ENCODE results near the gene MAP1S.

MAP1S gene, protein sequence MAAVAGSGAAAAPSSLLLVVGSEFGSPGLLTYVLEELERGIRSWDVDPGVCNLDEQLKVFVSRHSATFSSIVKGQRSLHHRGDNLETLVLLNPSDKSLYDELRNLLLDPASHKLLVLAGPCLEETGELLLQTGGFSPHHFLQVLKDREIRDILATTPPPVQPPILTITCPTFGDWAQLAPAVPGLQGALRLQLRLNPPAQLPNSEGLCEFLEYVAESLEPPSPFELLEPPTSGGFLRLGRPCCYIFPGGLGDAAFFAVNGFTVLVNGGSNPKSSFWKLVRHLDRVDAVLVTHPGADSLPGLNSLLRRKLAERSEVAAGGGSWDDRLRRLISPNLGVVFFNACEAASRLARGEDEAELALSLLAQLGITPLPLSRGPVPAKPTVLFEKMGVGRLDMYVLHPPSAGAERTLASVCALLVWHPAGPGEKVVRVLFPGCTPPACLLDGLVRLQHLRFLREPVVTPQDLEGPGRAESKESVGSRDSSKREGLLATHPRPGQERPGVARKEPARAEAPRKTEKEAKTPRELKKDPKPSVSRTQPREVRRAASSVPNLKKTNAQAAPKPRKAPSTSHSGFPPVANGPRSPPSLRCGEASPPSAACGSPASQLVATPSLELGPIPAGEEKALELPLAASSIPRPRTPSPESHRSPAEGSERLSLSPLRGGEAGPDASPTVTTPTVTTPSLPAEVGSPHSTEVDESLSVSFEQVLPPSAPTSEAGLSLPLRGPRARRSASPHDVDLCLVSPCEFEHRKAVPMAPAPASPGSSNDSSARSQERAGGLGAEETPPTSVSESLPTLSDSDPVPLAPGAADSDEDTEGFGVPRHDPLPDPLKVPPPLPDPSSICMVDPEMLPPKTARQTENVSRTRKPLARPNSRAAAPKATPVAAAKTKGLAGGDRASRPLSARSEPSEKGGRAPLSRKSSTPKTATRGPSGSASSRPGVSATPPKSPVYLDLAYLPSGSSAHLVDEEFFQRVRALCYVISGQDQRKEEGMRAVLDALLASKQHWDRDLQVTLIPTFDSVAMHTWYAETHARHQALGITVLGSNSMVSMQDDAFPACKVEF

DNA sequence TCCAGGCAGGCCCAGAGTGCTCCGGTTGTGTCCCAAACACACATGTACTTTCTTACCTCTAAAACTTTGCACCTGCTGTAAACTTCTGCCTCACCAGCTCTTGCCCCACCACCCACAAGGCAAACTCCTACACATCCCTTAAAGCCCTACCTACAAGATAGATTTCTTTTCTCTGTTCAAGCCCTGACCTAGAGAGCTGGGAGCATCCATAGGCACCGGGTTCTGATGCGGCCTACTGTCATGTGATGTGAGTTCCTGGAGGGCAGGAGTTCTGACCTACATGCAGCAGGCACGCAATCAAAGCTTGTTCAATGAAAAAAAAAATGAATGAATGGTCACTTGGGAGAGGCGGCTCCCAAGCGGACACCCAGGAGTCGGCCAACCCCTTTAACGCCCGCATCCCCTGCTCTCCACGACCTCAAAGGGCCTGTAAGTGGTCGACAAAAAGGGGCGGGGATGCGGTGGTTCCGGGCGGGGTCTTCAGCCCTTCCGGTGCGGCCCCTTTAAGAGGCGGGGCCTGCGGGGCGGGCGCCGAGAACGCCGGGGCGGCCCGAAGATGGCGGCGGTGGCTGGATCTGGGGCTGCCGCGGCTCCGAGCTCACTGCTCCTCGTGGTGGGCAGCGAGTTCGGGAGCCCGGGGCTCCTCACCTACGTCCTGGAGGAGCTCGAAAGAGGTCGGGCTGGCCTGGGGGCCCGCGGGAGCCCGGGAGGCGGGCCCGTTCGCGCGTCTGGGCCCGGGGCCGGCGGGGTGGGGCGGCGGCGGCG, at the start of gene MAP1S:
MAP1S (plus strand) TSS at position 534 of the 765 bp plus-strand sequence; CDS start at position 557, 23 bp downstream.
- no peak for DNase-seq (ENCODE audit: low read depth, low spot score)

DNA sequence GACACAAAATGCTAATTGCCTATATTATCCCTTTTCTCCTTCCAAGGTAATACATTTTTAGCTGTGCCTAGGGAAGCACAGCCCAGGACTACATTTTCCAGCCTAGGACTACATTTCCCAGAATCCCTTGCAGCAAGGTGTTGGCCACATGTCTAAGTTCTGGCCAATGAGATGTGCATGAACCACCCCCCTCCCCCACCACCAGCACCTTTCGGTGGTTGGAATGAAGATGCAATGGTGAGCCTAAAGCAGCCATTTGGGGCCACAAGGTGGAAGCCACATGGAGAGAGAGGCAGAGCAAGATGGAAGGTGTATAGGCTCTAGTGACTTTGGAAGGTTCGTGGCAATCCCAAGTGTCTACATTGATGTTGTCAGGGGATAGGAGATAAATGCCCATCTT, 47.4 kb upstream of the MAP1S start:
- DNase-seq (ENCODE audit: low read depth, low spot score), result no peak

DNA sequence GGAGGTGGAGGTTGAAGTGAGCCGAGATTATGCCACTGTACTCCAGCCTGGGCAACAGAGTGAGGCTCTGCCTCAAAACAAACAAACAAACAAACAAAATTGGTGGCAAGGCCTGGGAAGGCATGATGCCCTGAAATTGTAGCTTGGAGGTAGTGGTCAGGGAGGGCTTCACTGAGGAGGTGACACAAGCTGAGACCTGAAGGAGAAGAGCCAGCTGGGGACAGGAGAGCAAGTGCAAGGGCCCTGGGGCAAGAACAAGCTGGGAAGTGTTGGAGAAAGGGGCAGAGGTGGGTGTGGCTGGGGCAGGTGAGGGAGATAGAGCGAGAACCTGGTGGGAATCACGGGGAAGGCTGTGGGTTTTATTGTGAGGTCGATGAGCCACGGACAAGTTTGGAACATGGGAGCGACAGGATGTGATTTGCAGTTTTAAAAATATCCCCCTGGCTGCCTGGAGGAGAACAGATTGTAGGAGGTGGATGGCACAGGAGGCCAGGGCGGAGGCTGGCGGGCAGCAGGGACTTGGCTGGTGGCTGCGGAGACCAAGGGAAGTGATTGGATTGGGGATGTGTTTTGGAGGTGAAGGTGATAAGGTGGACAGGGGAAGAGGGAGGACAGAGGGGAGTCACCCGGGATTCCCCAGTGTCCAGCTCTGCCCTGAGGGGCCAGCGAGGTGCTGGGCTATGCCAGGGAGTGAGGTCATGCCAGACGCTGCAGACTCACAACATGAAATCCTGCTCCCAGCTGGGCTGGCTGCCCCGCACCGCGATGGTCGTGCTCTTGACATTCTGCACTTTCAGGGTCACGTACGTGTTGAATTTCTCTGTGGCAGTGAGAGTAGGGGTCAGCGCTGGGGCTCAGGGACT, 45.1 kb upstream of the MAP1S start:
- DNase-seq (ENCODE audit: low read depth, low spot score), result no peak

DNA sequence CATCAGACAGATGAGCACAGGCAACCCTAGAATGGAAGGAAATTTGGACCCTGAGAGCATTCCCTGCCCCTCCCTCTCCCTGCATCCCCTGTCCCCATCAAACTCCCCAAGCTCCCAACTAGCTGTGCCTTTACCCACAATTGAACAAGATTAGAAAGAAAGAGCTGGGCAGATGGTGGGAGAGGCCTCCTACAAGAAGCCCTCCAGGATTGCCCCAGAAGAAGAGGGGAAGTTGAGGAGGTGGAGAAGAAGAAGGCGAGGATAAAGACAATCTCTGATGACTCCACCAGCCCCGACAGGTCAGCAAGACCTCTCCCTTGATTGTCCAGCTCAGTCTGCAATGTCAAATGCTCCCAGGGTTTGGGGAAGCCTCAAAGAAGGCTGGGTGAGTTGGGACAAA, 43.0 kb upstream of the MAP1S start:
- no peak for DNase-seq (ENCODE audit: low read depth, low spot score)

DNA sequence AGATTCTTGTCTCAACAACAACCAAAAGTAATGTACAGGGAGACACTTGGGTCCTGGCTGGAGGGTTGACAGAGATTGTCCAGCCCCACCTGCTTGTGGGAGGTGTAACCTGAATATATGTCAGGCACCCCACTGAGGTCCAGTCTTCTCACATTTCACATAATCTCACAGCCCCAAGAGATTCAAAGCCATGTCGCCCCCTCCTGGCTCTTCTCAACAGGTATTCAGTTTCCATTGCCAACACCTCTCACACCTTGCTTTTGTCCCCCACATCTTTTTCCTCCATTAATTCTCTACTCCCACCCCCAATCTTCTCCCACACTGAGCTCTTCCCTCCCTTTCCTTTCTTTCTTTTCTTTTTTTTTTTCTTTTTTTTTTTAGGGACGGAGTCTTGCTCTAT, 42.3 kb upstream of the MAP1S start:
- DNase-seq (ENCODE audit: low read depth, low spot score), result no peak

DNA sequence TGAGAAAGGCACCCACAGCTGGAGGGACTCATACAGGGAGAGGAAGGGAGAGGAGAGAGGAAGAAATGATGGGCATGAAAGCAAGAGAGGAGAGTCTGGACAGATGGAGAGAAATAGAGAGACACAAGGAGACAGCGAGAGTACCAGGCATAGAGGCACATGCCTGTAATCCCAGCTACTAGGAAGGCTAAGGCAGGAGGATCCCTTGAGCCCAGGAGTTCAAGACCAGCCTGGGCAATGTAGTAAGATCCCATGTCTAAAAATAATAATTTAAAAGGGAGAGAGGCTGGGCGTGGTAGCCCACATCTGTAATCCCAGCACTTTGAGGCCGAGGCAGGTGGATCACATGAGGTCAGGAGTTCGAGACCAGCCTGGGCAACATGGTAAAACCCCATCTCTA, 40.4 kb upstream of the MAP1S start:
- DNase-seq (ENCODE audit: low read depth, low spot score), result no peak

DNA sequence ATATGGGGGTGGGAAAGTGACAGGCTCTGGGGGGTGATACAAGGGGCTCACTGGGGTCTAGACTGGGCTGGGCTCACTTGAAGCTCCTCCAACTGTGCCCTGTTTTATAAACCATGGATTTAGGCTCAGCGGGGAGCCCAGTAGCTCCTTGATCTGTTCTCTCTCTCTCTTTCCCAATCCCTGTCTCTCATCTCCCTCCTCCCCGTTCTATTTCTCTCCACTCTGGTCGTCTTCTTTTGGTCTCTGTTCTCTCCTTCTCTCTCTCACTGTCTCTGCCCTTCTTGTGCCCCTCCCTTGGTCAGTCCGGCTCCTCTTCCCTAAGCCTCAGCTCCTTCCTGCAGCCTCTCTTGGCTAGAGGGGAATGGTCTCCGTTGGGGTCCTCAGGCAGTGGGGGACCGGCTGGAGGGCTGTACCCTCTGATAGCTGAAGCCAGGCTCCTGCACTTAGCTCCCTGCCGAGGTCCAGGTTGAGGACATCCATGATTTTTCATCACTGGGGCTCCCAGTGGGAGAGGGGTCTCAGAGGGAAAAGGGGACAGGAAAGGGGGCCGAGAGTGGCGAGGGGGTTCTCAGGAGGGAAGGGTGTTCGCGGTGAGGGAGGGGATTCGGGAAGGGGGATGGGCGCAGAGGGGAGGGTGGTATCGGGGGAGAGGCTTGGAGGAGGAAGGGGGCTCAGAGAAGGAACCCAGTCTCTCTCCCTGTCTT, 39.6 kb upstream of the MAP1S start:
- no peak for DNase-seq (ENCODE audit: low read depth, low spot score)

DNA sequence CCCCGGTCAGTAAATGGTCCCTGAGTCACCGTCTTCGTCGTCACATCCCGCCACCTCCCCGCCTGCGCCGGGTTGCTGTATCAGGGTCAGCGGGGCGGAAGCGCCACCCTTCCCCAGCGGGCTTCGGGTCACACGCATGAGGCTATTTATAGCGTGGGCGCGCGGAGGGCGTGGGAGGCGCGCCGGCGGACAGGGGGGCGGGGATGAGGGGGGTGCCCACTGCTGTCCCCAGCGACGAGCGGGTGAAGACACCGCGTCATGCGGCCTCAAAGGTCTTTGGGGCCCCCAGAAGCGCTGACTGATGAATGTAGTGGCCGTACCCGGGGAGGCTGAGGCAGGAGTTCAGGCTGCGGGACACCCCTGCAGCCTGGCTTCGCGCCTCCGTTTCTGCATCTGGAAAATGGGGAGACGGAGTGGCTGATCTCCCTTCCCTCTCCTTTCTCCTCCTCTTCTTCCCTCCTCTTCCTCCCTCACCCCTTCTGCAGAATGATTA, 39.0 kb upstream of the MAP1S start:
- no peak for DNase-seq (ENCODE audit: low read depth, low spot score)

DNA sequence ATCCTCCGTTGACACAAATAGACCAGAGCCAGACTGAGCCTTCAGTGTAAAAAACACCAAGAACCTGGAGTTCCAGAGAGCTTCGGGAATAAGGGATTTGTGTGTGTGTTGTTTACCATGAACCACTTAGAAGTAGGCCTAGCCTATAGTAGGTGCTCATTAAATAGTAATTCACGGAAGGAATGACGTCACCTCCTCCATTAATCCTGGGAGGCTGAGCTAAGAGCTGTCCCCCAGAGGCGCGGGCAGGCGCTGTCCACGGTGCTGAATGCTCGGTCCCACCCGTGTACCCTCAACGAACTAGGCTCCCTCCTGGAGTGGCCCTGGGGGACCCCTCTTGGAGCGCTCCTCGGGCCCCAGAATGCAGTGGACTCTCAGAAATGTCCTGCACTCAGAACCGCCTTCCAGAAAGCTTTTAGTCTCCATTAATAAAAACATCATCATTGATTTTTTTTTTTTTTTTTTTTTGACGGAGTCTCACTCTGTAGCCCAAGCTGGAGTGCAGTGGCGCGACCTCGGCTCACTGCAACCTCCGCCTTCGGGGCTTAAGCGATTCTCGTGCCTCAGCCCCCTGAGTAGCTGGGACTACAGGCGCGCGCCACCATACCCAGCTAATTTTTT, 37.7 kb upstream of the MAP1S start:
- no peak for DNase-seq (ENCODE audit: low read depth, low spot score)

DNA sequence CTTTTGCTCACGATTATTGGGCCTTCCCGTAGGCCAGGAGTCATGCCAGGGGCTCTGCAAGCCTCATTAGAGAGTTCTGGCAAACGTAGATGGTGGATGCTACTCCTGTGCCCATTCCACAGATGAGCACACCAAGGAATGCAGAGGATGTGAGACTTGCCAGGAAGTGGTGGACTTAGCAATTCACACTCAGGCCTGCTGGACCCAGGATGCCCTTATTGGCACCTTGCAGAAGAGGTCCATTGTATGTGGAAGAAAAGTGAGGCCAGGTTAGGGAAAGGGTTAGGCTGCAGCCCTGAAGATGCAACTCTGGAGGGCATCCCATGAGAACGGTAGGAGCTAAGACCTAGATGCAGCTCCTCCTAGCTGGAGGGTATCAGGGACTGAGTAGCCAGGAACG, 37.0 kb upstream of the MAP1S start:
- DNase-seq (ENCODE audit: low read depth, low spot score), result no peak

DNA sequence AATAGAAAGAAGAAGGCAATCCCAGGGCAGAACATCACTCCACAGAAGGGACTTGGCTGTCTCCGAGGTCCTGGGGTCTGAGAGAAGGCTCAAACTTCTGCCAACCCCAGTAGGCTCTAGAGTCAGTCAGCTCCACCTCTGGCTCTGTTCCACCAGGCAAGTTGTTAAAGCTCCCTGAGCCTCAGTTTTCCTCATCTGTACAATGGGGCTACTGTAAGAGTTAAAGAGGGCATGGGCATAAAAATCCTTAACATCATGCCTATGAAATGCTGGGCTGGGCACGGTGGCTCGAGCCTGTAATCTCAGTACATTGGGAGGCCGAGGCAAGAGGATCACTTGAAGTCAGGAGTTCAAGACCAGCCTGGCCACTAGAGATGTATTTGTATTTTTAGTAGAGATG, 36.2 kb upstream of the MAP1S start:
- no peak for DNase-seq (ENCODE audit: low read depth, low spot score)

DNA sequence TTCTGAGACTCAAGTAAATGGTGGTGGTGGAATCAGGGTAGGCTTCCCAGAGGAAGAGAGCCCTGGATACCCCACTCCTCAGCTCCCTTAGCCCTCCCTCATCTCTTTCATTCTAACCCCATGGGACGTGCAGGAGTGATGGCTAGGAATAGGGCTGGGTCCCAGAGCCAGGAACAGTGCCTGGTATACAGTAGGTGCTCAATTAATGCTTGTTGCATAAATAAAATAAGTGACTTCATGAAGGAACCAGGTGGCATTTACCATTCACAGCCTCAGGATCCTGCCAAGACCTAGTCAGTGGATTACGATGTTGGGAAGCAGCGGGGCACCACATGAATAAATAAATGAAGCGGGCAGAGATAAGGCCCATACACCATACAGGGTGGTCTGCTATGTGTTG, 35.0 kb upstream of the MAP1S start:
- no peak for DNase-seq (ENCODE audit: low read depth, low spot score)

DNA sequence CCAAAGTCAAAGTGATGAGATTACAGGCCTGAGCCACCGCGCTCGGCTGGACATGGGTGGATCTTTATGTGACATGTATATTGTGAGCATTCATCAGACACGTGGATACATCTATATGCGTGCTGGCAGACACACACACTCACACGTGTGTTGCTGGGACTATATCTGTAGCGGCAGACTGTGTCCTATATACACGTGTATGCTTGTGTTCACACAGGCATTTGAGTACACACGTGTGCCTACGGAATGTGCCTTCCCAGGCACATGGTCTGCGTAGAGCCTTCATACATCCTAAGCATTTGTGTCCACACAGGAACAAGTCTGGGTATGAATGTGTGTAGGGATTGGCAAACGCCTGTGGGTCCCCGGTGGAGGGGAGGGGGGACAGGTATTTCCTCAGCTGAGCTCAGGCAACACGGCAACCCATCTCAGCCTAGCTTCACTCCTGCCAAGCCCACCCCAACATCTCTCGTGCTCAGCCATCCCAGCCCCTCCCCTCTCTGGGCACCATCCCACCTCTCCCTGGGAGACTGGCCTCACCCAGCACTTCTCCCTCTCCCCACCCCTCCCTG, 33.7 kb upstream of the MAP1S start:
- no peak for DNase-seq (ENCODE audit: low read depth, low spot score)

DNA sequence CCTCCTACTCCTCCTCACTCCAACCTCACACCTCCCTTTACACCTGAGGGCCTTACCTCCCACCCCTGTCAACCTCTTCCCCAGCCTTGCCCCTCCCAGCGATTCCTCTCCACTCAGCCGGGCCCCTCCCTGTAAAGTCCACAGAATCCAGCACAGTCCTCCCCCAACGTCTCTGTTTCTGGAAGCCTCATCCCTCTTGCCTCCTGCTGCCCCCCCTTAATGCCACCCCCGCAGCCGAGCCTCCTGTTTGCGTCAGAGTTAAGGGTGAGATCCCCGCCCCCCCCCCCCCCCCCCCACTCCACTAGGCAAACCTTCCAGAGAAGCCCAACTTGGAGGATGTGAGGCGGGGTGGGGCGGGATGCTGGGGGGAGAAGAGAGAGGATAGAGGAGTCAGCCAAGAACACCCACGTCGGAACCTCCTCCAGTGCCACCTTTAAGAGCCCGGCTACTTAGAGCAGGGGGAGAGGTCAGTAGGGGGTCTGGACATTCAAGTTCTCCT, 33.2 kb upstream of the MAP1S start:
- DNase-seq (ENCODE audit: low read depth, low spot score), result no peak

DNA sequence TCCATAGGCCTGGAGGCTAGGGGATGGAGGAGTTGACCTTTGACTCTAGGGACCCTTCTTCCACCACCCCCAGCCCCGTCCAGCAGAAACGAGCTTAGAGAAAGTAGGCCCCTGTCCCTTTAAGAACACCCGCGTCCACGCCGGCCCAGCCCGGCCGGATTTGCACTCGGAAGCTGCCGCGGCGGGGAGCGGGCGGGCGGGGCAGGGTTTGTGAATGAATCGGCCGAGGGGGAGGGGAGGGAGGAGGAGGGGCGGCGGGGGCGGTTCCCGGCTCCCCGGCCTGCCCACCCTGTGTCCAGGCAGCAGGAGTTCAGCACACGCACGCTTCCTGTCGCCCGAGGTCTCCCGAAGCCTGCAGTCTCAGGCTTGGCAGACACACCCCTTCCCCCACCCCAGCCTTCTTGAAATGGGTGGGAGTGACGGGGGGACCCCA, 32.7 kb upstream of the MAP1S start:
- DNase-seq (ENCODE audit: low read depth, low spot score), result no peak

DNA sequence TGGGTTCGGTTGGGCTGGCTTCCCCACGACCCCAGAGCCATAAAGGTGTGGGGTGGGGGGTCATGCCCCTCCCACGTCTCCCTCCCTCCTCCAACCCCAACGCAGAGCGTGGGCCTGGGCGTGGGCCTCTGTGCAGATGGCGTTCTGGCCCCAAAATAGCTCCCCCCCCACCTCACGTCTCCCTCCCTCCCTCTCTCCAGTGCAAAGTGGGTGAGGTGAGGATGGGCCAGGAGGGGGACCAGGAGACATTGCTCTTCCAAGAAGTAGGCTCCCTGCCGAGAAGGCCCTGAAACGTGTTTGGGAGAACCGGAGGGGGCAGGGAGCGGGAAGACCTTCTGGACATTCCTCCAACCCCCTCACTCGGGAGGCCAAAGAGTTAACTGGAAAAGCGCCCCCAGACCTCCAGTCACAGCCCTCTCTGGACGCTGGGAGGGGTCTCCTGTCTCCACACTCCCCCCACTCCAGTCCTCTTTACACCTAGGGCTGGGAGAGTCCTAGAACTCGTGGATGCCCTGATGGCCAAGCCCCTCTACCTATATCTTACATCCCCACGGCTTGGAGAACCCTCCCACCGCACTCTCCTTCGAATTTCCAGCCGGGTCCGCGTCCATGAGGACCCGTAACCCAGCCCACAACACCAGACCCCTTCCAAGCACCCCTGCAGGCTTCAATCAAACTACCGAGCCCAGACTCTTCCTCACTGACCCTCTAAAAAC, 32.0 kb upstream of the MAP1S start:
- DNase-seq (ENCODE audit: low read depth, low spot score), result no peak

DNA sequence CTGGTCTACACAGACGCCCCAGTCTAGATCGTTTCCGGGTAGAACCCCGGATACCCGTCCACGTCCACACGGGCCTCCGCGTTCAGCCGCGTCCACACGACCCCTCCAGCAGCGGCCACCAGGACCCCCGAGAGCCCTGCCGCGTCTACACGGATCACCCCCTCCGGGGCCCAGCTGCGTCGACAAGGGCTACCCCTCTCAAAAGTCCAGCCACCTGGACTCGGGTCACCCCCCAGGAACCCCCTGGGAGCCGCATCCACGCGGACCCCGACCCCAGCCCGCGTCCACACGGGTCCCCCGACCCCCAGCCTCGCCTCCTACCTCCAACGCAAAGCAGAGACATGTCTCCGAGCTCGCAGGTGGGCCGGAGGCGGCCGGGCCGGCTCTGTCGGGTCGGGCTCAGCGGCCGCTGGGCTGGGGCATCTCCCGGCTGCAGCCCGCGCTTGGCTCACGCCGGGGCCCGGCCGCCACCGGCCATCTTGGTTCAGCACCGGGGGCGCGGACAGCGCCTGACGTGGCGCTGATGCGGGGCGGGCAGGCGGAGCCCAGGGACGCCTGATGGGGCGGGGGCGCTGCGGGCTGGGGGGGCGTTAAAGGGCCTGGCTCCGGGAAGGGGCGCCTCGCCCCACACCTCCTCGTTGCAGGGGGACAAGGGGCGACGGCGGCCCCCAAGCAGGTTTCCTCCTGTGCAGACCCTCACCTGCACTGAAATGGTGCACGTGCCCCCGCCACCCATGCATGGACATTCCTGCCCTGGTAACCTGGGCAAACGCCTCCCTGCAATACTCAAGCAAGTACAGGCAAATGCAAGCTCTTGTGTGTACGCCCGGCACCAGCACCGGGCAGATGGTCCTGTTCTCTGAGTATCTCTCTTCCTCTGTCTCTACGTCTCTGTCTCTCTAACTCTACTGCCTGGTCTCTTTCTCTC, 31.2 kb upstream of the MAP1S start, which contains the start of gene UNC13A:
UNC13A (minus strand) TSS at position 498 of the 928 bp plus-strand sequence; CDS start at position 343, 155 bp downstream.
- no peak for DNase-seq (ENCODE audit: low read depth, low spot score)

Measured in brain pericyte (primary cell).